ENCODE measurements around the gene ERCC4.

Gene ERCC4

GRCh38 chr16:13911306-13911705 lies 8.6 kb upstream of the ERCC4 start:
- no peak for DNase-seq (ENCODE audit: low read depth in 2 of 2)

DNA sequence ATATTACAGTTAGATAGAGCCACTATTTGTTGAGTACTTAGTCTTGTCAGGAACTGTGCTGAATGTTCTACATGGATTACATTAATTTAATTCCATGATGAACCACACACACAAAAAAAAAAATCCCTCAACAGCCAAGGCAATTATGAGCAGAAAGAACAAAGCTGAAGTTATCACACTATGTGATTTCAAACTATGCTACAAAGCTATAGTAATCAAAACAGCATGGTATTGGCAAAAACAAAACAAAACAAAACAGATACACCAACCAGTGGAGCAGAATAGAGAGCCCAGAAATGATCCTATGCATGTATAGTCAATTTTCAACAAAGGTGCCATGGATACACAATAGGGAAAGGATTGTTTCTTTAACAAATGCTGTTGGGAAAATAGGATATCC lies 8.1 kb upstream of the ERCC4 start:
- DNase-seq (ENCODE audit: low read depth in 2 of 2) = no peak

DNA sequence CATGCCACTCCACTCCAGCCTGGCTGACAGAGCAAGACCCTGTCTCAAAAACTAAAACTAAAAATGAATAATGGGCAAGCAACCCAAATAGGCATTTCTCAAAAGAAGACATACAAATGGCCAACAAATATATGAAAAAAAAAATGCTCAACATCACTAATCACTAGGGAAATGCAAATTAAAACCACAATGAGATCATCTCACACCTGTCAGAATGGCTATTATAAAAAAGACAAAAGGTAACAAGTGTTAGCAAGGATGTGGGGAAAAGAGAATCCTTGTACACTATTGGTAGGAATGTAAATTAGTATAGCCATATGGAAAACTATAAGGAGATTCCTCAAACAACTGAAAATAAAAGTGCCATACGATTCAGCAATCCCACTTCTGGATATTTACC lies 7.1 kb upstream of the ERCC4 start:
- no peak for DNase-seq (ENCODE audit: low read depth in 2 of 2)

DNA sequence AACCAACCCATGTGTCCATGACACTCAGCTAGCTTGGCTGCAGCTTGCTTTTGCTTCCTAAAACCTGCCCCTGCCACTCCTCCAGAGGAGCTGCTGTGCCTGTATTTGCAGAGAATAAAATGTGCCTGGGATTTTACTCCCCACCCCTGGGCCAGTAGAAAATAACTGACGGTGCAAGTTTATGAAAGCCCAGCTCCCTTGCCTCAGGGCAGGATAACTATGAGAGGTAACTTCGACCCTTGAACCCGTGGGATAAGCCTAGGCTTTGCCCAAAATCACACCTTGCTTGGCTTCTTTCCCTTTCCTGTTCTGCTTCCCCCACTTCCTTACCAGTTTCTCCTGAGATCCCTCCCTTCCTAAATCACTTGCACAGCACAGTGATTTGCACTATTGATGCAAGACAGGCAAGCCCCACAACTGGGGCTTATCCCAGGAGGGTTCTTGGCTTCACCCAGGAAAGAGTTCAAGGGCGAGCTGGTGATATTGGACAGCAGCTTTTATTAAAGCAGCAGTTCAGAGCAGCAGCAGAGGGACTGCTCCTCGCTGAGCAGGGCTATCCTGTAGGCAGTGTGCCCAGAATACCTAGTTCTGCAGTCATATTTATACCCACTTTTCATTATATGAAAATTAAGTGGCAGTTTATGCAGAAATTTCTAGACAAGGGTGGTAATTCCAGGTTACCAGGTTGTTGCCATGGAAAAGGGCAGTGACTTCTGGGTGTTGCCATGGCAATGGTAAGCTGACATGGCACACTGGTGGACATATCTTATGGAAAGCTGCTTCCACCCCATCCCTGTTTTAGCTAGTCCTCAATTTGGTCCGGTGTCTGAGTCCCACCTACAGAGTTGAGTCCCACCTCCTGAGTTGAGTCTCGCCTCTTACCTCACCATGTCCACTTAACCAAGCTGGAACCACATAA lies 6.3 kb upstream of the ERCC4 start:
- no peak for DNase-seq (ENCODE audit: low read depth in 2 of 2)

DNA sequence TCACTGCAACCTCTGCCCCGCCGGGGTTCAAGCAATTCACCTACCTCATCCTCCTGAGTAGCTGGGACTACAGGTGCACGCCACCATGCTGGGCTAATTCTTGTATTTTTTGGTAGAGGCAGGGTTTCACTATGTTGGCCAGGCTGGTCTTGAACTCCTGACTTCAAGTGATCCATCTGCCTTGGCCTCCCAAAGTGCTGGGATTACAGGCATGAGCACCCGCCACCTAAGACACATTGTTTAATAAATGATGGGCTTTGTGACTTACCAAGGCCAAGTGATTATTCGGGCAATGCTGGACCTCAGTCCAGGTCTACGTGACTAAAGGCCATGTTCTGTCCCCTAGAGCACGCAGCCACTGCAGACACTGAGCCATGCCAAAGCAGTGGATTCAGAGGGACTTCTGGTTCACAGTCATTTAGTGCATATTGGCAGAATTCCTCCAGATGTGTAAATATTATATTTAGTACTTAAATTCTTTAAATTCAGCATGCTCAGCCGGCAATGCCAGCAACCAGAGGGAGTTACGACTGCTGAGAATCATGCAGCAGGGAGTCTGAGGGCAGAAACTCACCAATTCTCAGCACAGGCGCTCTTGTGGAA lies 4.8 kb upstream of the ERCC4 start:
- DNase-seq (ENCODE audit: low read depth in 2 of 2) = no peak

- DNase-seq (ENCODE audit: low read depth in 2 of 2) = no peak
Observed at GRCh38 chr16:13919330-13919682, 648 bp upstream of the ERCC4 start.

GRCh38 chr16:13920510-13920818 lies 510 bp downstream of the ERCC4 start:
- DNase-seq (ENCODE audit: low read depth in 2 of 2) = no peak

GRCh38 chr16:13921328-13921727 lies 1.4 kb downstream of the ERCC4 start:
- DNase-seq (ENCODE audit: low read depth in 2 of 2) = no peak

- no peak for DNase-seq (ENCODE audit: low read depth in 2 of 2)
Observed at GRCh38 chr16:13923703-13924298, 3.8 kb downstream of the ERCC4 start.

DNA sequence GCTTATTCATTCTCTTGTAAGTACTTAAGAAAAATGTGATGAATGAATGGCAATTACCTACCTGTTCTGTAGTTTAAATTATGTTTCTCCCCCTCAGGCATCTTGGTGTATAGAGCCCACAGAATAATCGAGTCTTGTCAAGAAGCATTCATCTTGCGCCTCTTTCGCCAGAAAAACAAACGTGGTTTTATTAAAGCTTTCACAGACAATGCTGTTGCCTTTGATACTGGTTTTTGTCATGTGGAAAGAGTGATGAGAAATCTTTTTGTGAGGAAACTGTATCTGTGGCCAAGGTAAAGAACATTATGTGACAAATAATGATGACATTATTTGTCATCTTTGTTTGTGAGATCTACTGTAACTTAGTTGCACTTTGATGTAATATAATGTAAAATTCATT lies 6.5 kb downstream of the ERCC4 start:
- DNase-seq (ENCODE audit: low read depth in 2 of 2) = no peak

DNA sequence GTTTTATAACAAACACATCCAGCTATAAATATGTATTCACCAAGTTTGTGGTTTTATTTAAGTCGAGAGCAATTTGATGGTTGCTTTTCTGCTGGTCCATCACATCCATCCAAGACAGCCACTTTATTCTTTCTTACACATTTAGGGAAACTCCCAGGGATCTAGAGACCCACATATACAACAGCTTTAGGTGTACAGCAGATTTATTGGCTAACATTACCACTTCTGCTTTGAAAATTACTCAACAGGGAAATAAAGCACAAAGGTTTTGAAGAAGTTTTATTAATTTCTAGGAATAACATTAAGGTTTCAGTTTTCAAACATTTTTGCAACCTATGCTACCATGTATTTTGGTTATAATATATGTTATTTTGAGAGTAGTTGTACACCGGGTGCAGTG lies 6.9 kb downstream of the ERCC4 start:
- no peak for DNase-seq (ENCODE audit: low read depth in 2 of 2)

DNA sequence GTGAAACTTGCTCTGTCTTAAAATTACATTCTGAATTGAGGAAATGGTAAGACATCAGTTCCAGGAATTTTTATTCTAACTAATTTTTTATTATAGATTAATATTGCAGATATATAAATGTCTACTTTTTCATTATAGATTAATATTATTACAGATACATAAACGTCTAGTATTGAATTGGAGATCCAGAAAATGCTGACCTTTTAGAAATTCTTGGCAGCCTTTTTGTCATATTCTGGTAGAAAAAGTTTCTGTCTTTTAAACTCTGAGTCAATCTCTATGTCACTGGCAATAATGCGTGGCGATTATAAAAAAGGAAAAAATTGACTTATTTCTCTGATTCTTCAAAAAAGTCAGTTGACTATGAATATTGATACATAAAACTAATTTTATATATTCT lies 8.7 kb downstream of the ERCC4 start:
- no peak for DNase-seq (ENCODE audit: low read depth in 2 of 2)

DNA sequence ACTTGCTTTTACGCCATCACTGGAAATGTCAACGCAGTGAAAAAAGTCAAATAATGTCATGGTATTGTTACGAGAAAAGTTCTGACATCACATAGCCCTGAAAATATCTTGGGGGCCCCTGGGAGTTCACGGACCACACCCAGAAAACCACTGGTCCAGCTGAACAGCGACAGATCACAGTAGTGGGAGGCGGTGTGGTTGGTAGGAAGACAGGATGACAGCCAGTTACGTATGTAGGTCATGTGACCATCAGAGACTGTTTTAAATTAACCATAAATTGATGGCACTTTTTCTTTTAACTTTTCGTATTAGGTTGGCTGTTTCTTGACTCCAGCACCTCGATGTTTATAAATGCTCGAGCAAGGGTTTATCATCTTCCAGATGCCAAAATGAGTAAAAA lies 11.9 kb downstream of the ERCC4 start:
- no peak for DNase-seq (ENCODE audit: low read depth in 2 of 2)

DNA sequence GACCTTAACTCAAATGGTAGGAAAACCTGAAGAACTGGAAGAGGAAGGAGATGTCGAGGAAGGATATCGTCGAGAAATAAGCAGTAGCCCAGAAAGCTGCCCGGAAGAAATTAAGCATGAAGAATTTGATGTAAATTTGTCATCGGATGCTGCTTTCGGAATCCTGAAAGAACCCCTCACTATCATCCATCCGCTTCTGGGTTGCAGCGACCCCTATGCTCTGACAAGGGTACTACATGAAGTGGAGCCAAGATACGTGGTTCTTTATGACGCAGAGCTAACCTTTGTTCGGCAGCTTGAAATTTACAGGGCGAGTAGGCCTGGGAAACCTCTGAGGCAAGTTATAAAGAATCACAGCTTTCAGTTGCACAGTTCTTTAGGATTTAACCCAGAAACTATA lies 15.5 kb downstream of the ERCC4 start:
- DNase-seq (ENCODE audit: low read depth in 2 of 2) = no peak

GRCh38 chr16:13936155-13936554 lies 16.2 kb downstream of the ERCC4 start:
- no peak for DNase-seq (ENCODE audit: low read depth in 2 of 2)

GRCh38 chr16:13936596-13937081 lies 16.7 kb downstream of the ERCC4 start:
- DNase-seq (ENCODE audit: low read depth in 2 of 2) = no peak

GRCh38 chr16:13937411-13937810 lies 17.5 kb downstream of the ERCC4 start:
- no peak for DNase-seq (ENCODE audit: low read depth in 2 of 2)

GRCh38 chr16:13938480-13938879 lies 18.5 kb downstream of the ERCC4 start:
- DNase-seq (ENCODE audit: low read depth in 2 of 2) = no peak

DNA sequence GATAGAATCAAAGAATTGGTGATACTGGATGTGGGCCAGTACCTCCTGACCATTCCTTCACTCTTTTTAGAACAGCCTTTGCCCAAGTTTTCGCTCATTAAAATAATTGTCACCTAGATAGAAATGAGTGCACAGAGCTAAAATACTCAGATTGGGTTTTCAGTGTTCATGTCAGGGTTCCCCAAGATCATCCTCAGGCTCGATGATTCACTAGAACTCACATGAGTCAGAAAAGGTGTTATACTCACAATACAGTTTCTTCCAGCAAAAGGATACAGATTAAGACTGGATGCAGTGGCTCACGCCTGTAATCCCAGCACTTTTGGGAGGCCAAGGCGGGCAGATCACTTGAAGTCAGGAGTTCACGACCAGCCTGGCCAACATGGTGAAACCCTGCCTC lies 19.9 kb downstream of the ERCC4 start:
- no peak for DNase-seq (ENCODE audit: low read depth in 2 of 2)

DNA sequence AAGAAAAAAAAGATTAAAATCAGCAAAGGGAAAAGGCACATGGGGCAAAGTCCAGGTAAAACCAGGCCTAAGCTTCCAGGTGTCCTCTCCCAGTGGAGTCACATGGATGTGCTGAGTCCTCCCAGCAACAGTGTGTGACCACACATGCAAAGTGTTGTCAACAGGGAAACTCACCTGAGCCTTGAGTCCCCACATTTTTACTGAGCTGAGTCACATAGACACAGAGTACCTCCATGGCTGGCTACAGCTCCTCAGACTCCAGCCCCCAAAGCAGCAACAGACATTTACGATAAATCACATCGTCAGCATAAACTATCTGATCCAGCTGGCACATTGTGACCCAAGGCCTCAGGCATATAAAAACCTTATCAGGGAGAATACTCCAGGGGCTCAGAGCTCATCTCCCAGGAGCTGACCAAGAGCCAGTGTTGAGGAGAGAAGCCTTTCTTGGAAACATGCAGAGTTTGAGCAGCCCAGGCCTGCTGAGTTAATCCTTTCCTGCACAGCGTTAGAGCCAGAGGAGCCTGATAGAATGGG lies 20.5 kb downstream of the ERCC4 start:
- no peak for DNase-seq (ENCODE audit: low read depth in 2 of 2)

DNA sequence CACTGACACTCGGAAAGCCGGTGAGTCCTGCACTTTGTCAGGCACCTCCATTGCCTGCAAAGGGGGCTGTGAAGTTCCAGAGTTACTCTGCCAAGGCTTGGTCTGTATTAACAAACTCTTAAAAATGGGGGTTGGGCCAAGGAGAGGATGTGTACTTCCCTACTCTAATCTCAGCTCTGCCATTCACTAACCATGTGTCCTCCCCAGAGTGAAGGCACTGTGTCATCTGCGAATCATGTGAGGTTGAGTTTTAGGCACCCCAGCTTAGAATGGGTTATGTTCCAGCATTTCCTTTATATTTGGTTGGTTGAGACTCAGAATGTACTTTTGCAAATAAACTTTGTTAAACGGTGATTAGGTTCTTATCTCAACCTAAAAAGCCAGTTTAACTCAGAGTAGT lies 24.9 kb downstream of the ERCC4 start:
- no peak for DNase-seq (ENCODE audit: low read depth in 2 of 2)

DNA sequence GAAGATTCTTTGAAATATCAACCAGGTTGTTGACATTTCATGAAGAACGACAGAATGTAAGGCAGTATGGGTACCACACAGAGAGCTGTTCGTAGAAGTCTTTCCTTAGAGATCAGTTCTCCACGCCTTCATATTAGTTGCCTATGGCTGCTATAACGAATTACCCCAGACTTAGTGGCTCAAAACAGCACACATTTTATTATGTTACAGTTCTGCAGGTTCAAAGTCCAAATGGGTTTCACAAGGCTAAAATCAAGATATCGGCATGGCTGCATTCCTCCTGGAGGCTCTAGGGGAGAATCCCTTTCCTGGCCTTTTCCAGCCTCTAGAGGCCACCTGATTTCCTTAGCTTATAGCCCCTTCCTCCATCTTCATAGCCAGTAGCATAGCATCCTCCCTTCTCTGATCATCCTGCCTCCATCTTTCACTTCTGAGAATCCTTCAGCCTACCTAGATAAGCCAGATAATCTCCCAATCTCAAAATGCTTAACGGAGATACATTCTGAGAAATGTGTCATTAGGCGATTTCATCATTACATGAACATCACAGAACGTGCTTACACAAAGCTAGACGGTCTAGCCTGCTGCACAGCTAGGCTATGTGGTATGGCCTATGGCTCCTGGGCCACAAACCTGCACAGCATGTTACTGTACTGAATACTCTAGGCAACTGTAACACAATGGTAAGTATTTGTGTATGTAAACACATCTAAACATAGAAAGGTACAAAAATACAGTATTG lies 26.0 kb downstream of the ERCC4 start:
- DNase-seq (ENCODE audit: low read depth in 2 of 2) = no peak
